C4-2B (cell line): Measurements from ENCODE around the gene ACTL6B.

ENCODE experiments used
- H3K27ac ChIP-seq: fragments of 450-650 bp; 2 replicates; pipeline ENCODE4 v1.5.1; 2017
- CTCF ChIP-seq: fragments of 450-650 bp; conservative IDR thresholded peaks from 2 replicates; pipeline ENCODE4 v1.5.1; 2017; ENCODE audit warnings: mild to moderate bottlenecking
- ZFX ChIP-seq: fragments of 450-650 bp; IDR thresholded peaks from 2 replicates; pipeline ENCODE4 v1.6.1; 2017

The ACTL6B gene

DNA sequence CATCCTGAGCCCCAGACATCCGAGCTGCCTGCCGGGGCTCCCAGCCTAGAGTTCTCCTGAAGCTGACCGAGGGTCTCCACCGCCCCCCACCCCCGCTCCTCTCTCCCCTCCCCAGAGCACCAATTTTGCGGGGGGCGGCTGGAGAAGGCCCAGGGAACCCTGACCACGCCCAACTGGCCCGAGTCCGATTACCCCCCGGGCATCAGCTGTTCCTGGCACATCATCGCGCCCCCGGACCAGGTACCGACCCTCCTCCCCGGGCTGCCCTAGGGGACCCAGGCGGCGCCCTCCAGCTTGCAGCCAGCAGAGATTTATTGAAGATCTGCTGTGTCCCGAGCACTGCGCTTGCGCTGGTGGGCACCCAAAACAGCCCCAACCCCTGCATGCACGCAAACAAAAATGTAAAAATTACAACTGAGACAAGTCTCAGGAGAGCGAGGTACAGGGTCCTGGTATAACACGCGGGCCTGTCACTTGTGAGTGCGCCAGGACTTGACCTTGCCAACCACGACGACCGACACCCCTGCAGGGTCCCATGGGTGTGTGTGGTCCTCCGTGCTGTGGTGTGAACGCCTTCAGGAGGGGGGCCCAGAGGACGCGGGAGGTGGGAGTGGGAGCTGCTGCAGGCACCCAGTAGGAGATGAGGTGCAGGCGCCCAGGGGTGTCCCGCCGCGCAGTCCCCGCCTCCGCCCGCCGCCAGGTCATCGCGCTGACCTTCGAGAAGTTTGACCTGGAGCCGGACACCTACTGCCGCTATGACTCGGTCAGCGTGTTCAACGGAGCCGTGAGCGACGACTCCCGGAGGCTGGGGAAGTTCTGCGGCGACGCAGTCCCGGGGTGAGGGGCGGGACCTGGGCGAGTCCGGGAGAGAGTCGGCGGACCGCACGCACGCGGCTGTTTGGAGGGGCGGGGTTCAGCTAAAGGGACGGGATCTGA is 51.0 kb downstream of the ACTL6B start:
- peak overlapping the region; percentile 68 for H3K27ac ChIP-seq
- no peak for TF ChIP-seq ZFX
- no peak; the same call in 1 of the 2 replicates for TF ChIP-seq CTCF

DNA sequence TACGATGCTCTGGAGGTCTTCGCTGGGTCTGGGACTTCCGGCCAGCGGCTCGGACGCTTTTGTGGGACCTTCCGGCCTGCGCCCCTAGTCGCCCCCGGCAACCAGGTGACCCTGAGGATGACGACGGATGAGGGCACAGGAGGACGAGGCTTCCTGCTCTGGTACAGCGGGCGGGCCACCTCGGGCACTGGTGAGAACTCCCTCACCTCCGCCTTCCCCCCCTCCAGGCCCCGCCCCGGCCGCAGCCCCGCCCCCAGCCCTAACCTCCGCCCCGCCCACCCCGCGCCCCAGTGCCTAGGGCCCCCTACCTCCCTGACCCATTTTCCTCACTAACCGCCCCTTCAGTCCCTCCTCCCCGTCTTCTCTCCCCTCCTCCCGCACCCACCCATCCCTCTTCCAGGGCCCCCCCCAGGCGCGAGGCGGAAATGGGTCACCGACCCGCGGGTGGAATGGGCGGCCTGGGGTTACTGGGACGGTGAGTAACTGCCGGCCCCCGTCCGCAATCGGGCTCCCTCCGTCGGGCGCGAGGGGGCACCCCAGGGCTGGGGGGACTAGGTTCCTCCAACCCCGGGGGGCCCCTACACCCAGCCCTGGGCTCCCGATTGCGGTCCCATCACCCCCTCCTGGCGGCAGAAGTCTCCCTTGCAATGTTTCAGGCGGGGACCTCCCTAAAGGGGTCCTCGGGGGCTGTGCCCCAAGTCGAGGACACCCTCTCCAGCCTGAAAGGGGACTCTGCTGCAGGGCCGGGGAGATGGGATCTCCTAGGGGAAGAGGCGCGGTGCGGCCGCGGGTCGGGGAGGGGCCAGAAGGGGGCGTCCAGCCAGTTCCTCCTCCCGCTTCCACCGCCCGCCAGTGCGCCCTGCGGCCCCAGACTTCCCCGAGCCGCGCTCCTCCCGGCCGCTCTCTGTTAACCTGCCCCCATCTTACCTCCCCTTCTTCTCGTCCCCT is 51.9 kb downstream of the ACTL6B start:
- H3K27ac ChIP-seq, result peak overlapping the region; percentile 68
- TF ChIP-seq ZFX, result no peak
- peak; percentile 68 for TF ChIP-seq CTCF

DNA sequence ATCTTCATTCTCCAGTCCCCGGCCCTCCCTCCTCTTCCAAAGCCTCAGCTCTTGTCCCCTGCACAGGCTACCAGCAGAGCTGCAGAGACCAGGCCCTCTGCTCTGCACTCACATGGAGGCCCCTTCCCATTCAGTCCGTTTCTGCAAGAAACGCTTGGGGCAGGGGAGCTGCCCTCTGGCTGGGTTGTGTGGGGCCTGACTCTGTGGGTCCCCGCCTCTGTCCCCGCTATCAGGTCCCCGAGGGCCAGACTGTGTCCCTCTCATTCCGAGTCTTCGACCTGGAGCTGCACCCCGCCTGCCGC is 52.6 kb downstream of the ACTL6B start:
- H3K27ac ChIP-seq, result peak overlapping the region; percentile 68; the same call in 1 of the 2 replicates
- TF ChIP-seq ZFX (no peak), CTCF (no peak)

DNA sequence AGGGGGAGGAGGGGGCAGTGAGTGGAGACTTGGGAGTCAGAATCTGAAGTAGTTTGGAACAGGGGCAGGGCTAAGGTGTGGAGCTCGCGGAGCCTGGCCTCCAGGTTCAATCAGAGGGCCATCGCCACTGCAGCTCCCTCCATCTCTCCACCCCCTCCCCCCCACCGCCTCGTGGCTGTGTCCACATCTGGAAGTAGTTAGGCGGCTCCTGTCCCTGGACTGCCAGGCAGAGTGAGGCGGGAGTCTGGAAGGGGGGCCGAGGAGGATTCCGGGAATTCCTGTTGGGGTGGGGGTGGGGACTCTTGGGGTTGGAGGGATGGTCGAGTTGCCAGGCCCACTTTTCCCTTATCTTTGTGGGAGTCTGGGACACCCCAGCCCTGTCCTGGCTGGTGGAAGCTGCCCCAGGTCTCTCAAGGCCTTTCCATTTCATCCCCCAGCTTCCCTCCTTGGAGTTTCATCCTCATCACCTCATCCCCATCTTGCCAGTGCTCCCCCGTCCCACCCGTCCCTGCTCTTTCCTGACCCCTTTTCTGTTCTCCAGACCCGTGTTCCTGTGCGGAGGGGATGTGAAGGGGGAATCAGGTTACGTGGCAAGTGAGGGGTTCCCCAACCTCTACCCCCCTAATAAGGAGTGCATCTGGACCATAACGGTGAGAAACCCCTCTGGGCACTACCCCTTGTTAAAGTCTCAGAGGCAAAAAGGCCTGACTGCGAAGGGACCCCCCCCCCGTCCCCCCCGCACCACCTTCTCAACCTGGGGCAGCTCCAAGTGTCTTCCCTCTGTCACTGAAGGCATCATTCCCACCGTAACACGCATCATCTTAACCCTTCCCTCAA is 53.1 kb downstream of the ACTL6B start:
- H3K27ac ChIP-seq, result no peak overlapping the region
- no peak for TF ChIP-seq CTCF
- no peak for TF ChIP-seq ZFX

DNA sequence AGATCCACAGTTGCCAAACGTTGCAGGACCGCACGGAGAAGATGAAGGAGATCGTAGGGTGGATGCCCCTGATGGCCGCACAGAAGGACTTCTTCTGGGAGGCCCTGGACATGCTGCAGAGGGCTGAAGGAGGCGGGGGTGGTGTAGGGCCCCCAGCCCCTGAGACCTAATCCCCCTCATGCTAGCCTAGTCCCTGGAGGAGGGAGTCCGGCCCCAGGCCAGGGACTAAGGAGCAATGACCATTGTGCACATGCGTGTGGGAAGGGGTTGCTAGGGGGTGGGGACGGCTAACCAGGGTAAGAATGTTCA is 55.6 kb downstream of the ACTL6B start:
- TF ChIP-seq ZFX, result no peak
- TF ChIP-seq CTCF, result no peak
- H3K27ac ChIP-seq, result no peak overlapping the region

DNA sequence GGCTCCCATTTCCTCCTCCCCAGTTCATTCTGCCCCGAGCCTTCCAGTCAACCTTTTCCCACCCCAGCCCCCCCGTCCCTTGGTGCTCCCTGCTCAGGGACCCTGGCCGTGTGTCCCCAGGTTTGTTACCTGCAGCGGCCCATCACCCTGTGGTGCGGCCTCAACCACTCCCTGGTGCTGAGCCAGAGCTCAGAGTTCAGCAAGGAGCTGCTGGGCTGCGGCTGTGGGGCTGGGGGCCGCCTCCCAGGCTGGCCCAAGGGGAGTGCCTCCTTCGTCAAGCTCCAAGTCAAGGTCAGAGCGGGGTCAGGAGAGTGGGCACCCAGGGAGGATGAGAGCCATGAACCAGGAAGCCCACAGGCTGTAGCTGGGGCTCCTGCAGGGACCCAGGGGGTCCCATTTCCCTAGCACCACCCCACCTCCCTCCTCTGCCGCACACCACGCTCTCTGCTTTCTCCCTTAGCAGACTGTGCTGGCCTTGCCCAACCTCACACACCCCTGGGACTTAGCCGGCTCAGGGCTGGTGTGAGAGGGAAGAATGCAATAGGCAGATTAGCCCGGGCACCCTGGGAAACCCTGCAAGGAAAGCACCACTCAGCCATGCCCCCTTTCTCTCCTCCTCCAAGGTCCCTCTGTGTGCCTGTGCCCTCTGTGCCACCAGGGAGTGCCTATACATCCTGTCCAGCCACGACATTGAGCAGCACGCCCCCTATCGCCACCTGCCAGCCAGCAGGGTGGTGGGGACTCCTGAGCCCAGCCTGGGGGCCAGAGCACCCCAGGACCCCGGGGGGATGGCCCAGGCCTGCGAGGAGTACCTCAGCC is 56.1 kb downstream of the ACTL6B start:
- TF ChIP-seq CTCF, result no peak
- no peak for TF ChIP-seq ZFX
- no peak overlapping the region for H3K27ac ChIP-seq
